ENCODE results near the gene TEAD4. TPM values are rescaled to one million over a fixed set of nuclear protein-coding genes. Genes with fewer than 3 reads are reported as not detected.

Gene TEAD4
- total and polyA plus RNA-seq, 10 donors = 5.1 to 24.2 (median 17.4) TPM

DNA sequence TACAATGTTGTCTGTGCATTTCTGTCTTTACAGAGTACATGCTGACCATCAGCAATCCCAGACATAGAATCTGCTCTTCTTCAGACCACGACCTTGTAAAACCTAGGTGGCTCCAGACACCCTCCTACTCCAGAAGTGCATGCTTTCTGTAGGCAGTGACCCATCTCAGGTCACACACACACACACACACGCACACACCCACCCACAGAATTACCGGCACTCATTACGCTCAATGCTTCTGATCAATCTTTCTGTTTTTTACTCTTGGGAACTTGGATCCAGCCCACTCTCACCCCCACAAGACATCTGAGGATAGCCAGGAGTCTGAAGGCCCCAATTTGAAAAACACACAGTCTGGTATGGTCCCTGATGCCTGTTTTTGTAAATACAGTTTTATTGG lies 110.5 kb downstream of the TEAD4 start:
- no peaks in the 10 kb centered on the region for H3K36me3 ChIP-seq
- WGBS, 5 donors = 85 to 91% (median 86%) methylated on average over 4 of the region's 4 CpGs
- peak; percentile 2 for DNase-seq
- peaks cover 0 to 6% (median 0%) of the 10 kb centered on the region in 8 donors for H3K9me3 ChIP-seq
- H3K27ac ChIP-seq = no peak overlapping the region
- H3K4me3 ChIP-seq = no peak overlapping the region
- TF ChIP-seq POLR2AphosphoS5 (IDR thresholded peaks at IDR 0.05) (no peak), POLR2A (IDR thresholded peaks at IDR 0.05) (no peak)
- TF ChIP-seq, protein P1, sequence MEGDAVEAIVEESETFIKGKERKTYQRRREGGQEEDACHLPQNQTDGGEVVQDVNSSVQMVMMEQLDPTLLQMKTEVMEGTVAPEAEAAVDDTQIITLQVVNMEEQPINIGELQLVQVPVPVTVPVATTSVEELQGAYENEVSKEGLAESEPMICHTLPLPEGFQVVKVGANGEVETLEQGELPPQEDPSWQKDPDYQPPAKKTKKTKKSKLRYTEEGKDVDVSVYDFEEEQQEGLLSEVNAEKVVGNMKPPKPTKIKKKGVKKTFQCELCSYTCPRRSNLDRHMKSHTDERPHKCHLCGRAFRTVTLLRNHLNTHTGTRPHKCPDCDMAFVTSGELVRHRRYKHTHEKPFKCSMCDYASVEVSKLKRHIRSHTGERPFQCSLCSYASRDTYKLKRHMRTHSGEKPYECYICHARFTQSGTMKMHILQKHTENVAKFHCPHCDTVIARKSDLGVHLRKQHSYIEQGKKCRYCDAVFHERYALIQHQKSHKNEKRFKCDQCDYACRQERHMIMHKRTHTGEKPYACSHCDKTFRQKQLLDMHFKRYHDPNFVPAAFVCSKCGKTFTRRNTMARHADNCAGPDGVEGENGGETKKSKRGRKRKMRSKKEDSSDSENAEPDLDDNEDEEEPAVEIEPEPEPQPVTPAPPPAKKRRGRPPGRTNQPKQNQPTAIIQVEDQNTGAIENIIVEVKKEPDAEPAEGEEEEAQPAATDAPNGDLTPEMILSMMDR (IDR thresholded peaks at IDR 0.05 in 8 of 11, conservative IDR thresholded peaks at IDR 0.05 in 3 of 11) = no peak
- intact Hi-C loops (cut with DNase I; ENCODE audit: low total_unique reads) = no loop called here
- peaks cover 0 to 25% (median 0%) of the 10 kb centered on the region in 7 donors for H3K27me3 ChIP-seq (replicated peaks in 1 of 7)
- H3K4me1 ChIP-seq = peaks cover 0 to 20% (median 8%) of the 10 kb centered on the region in 6 donors

DNA sequence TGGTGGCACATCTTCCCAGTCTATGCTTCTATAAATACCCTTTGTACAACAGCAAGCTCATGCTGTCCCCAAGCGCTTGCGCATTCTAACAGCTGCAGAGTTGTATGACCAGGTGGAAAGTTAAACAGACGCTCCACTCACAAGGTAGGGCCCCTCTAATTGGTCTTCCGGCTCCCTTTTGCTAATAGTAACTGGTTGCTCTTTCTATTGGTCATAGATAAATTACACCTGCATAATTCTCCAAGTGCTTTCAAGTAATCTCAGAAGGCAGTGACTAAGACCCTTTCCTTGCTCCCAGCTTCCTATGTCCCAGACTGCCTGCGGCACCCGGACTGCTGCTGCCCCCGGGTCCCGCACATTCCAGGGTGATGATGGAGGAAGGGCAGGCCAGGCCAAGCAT lies 111.9 kb downstream of the TEAD4 start:
- no peaks in the 10 kb centered on the region for H3K9me3 ChIP-seq
- WGBS, 5 donors = 93 to 98% (median 97%) methylated on average over 8 of the region's 8 CpGs
- no peak for DNase-seq
- peaks cover 0 to 34% (median 0%) of the 10 kb centered on the region in 7 donors for H3K27me3 ChIP-seq (replicated peaks in 1 of 7)
- no peaks in the 10 kb centered on the region for H3K36me3 ChIP-seq
- peaks cover 0 to 23% (median 8%) of the 10 kb centered on the region in 6 donors for H3K4me1 ChIP-seq
- H3K27ac ChIP-seq = no peak overlapping the region
- H3K4me3 ChIP-seq = no peak overlapping the region
- intact Hi-C loops (cut with DNase I; ENCODE audit: low total_unique reads) = no loop called here
- TF ChIP-seq, protein P1 (IDR thresholded peaks at IDR 0.05 in 8 of 11, conservative IDR thresholded peaks at IDR 0.05 in 3 of 11) = no peak
- TF ChIP-seq POLR2AphosphoS5 (IDR thresholded peaks at IDR 0.05) (no peak), POLR2A (IDR thresholded peaks at IDR 0.05) (no peak)

DNA sequence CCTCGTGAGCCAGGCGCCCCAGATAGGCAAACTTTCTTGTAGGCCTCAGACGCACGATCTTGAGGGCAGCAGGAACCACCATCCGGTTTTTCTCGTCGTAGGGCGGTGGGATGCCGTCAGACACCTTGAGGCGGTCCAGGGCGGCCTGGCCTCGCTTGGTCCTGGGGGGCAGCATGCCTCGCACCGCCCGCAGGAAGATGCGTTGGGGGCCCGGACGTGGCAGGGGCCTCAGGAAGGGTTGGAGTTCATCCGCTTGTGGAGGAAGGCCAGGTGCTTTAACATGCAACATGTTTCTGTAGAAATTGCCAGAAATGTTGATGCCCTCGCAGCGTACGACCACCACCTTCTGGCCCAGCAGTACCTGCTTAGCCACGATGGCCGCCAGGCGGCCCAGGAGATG lies 112.5 kb downstream of the TEAD4 start:
- TF ChIP-seq, protein P1 (IDR thresholded peaks at IDR 0.05 in 8 of 11, conservative IDR thresholded peaks at IDR 0.05 in 3 of 11) = no peak
- intact Hi-C loops (cut with DNase I; ENCODE audit: low total_unique reads) = loop anchor here (2.0 kb wide), 1 partner anchor 203 kb away; no protein-coding TSS in a partner anchor
- Histone ChIP-seq H3K27me3 (replicated peaks in 1 of 7) (peaks cover 0 to 40% (median 0%) of the 10 kb centered on the region in 7 donors), H3K4me1 (peaks cover 0 to 29% (median 14%) of the 10 kb centered on the region in 6 donors), H3K27ac (no peak overlapping the region), H3K36me3 (no peaks in the 10 kb centered on the region), H3K9me3 (no peaks in the 10 kb centered on the region), H3K4me3 (no peak overlapping the region)
- 92 to 98% (median 94%) methylated on average over 24 to 25 of the region's 25 CpGs for whole genome bisulfite sequencing, 5 donors
- DNase-seq = no peak

DNA sequence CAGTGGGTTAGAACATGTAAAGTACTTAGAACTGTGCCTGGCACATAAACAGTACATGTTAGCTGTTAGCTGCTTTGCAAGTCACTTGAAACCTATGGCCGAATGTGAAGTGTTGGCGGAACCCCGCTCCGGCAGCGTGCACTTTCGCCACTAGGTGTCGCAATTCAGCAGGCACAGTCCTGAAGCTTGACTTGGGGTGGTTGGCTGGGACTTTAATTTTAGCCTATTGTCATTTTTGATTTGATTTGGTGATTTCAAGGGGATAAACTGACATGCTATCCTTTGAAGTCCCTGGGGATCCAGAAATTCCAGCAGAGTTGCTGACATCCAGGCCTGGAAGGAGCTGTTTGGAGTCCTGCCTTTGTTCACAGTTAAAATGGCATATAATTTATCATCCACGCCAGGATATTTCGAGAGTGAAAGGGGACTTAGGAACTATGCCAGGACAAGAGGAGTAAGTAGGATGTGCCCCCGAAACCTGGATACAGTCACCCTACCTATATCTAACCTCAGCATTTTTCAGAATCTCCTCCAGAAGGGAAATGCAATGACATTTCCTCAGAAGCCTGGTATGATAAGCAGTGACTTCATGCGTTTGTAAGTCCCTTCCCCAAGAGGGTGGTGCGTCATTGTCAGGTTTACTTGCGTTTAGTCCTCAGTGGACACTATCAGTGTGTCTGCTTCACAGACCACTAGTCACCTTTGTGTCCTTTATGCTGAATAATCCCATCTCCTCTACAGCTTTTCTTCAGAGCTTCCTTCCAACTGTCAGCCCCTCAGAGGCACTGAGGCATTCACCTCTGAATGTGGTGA lies 114.4 kb downstream of the TEAD4 start:
- intact Hi-C loops (cut with DNase I; ENCODE audit: low total_unique reads) = loop anchor here (2.0 kb wide), 1 partner anchor 201 kb away; no protein-coding TSS in a partner anchor
- 6 to 9% (median 8%) methylated on average over 13 of the region's 13 CpGs for WGBS, 5 donors

More for the DNA sequence above, 114.4 kb downstream of the TEAD4 start:
- TF ChIP-seq, protein P1 (IDR thresholded peaks at IDR 0.05 in 8 of 11, conservative IDR thresholded peaks at IDR 0.05 in 3 of 11) = peak; percentile 79 to 99 (median 96)
- peak in 2 of 3 donors; percentile 52 to 53 for TF ChIP-seq POLR2AphosphoS5 (IDR thresholded peaks at IDR 0.05)
- no peak for TF ChIP-seq POLR2A (IDR thresholded peaks at IDR 0.05)
- Histone ChIP-seq H3K4me1 (peaks cover 0 to 39% (median 26%) of the 10 kb centered on the region in 6 donors), H3K27ac (peak overlapping the region in 1 of 8 donors; percentile 33), H3K4me3 (no peak overlapping the region), H3K9me3 (no peaks in the 10 kb centered on the region), H3K36me3 (no peaks in the 10 kb centered on the region), H3K27me3 (replicated peaks in 1 of 7) (peaks cover 0 to 58% (median 4%) of the 10 kb centered on the region in 7 donors)
- peak; percentile 94 for DNase-seq

Data from spleen (tissue), 11 donors.